HG03457 (cell line): Measurements from ENCODE around the gene ADD2.

Source experiments
- ATAC-seq: cut with Tn5 transposase; IDR thresholded peaks from one replicate; pipeline ENCODE4 v1.9.1; 2021; ENCODE audit warnings: moderate number of reproducible peaks; ENCODE audit not compliant: unreplicated experiment

Gene ADD2

GRCh38 chr2:70607121-70607561 lies 160.9 kb downstream of the ADD2 start:
- no peak for ATAC-seq
